GM18511 (cell line): ENCODE results near the gene COASY.

ENCODE experiments used
- ATAC-seq: cut with Tn5 transposase; IDR thresholded peaks from one replicate; pipeline ENCODE4 v1.9.1; 2021; ENCODE audit warnings: mild to moderate bottlenecking, moderate library complexity; ENCODE audit not compliant: unreplicated experiment

COASY gene

GRCh38 chr17:42561897-42562387, at the start of gene COASY:
TSS of gene COASY (plus strand) at chr17:42562148. CDS start at chr17:42562623, 475 bp downstream.
- no peak for ATAC-seq

- no peak for ATAC-seq
These were observed 49.7 kb upstream of the COASY start for GRCh38 chr17:42512246-42512645.

- no peak for ATAC-seq
These were observed 49.2 kb upstream of the COASY start for GRCh38 chr17:42512733-42513251.

- no peak for ATAC-seq
These were observed 48.3 kb upstream of the COASY start for GRCh38 chr17:42513686-42514085.

- ATAC-seq, result no peak
These were observed 47.7 kb upstream of the COASY start for GRCh38 chr17:42514279-42514678.

GRCh38 chr17:42514867-42515266, 47.1 kb upstream of the COASY start:
- no peak for ATAC-seq

GRCh38 chr17:42517516-42517915, 44.4 kb upstream of the COASY start:
- no peak for ATAC-seq

GRCh38 chr17:42518046-42518754, 43.7 kb upstream of the COASY start:
- ATAC-seq, result no peak

GRCh38 chr17:42518755-42519545, 43.0 kb upstream of the COASY start:
- no peak for ATAC-seq

- no peak for ATAC-seq
These were observed 42.1 kb upstream of the COASY start for GRCh38 chr17:42519546-42520491.

GRCh38 chr17:42520540-42520951, 41.4 kb upstream of the COASY start:
- no peak for ATAC-seq

- ATAC-seq, result no peak
These were observed 40.9 kb upstream of the COASY start for GRCh38 chr17:42521036-42521435.

- no peak for ATAC-seq
These were observed 40.2 kb upstream of the COASY start for GRCh38 chr17:42521666-42522262.

- no peak for ATAC-seq
These were observed 39.6 kb upstream of the COASY start for GRCh38 chr17:42522263-42522790.

- ATAC-seq, result no peak
These were observed 39.1 kb upstream of the COASY start for GRCh38 chr17:42522798-42523278.

GRCh38 chr17:42525221-42525620, 36.7 kb upstream of the COASY start:
- ATAC-seq, result no peak

GRCh38 chr17:42526031-42526444, 35.9 kb upstream of the COASY start:
- no peak for ATAC-seq

- ATAC-seq, result no peak
These were observed 34.0 kb upstream of the COASY start for GRCh38 chr17:42527932-42528331.

- no peak for ATAC-seq
These were observed 32.9 kb upstream of the COASY start for GRCh38 chr17:42529061-42529460.

GRCh38 chr17:42530952-42531454, 30.9 kb upstream of the COASY start:
- no peak for ATAC-seq
